ENCODE measurements around the gene NEURL4. TPM values are rescaled to one million over a fixed set of nuclear protein-coding genes. Genes with fewer than 3 reads are reported as not detected.

NEURL4 gene
- total and polyA plus RNA-seq, 2 donors (not counting 1 experiment from before 2014, with no cell fraction given), result 54.6 to 85.2 TPM

DNA sequence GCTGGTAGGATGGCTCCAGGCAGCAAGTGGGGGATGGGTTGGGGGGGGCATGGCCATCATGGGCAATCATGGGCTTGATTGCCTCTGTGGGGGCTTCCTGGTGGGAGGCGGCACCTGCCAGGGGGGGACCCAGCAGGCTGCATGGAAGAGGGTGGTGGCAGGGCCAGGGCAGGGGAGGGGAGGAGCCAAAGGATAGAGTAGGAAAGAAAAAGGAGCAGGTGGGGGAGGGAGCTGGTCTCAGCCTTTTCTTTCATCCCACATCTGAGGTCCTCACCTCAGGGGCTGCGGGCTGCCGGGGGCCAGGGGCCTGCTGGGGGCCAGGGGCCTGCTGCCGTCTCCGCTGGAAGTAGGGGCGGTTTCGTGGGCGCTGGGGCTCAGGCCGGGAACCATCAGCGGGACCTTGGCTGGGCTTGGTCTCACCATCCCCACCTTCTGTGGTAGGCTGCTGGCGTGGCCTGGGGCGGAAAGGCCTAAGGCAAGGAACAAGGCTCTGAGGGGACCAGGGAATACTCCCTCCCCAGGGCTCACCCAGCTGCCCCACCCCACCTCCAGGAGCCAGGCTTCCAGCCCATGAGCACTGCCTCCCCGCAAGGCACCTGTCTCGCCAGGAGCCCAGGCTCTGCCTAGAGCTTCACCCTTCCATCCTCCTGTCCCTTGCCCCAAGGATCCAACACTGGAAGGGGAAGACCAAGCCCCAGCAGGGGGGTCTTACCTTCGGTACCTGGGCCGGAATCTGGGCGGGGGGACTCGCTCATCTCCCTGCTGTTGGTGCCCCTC is 39.7 kb downstream of the NEURL4 start:
- Histone ChIP-seq H3K4me1 (ENCODE audit: control insufficient read depth in 2 of 2, insufficient read depth in 2 of 2, low read length in 2 of 2) (peaks cover 7% of the 10 kb centered on the region in 2 donors), H3K79me2 (ENCODE audit: control insufficient read depth, insufficient read depth, low read length) (no peaks in the 10 kb centered on the region), H4K20me1 (ENCODE audit: control insufficient read depth, insufficient read depth, low read length, poor library complexity, severe bottlenecking) (no peaks in the 10 kb centered on the region), H3K4me3 (ENCODE audit: control extremely low read depth in 1 of 5, extremely low read depth in 1 of 5, insufficient read depth in 1 of 5, low read depth in 2 of 5, low read length in 4 of 5) (no peak overlapping the region), H3K4me2 (replicated peaks; ENCODE audit: low read depth, low read length, poor library complexity, severe bottlenecking) (no peak overlapping the region), H3K9ac (ENCODE audit: low read length) (no peak overlapping the region), H3K36me3 (replicated peaks in 1 of 2; ENCODE audit: control extremely low read depth in 1 of 2, control insufficient read depth in 1 of 2, extremely low read depth in 1 of 2, insufficient read depth in 2 of 2, low read length in 1 of 2) (no peaks in the 10 kb centered on the region), H3K27me3 (replicated peaks in 1 of 4; ENCODE audit: control extremely low read depth in 1 of 4, control insufficient read depth in 3 of 4, insufficient read depth in 4 of 4, low read length in 3 of 4) (peaks cover 0 to 50% (median 5%) of the 10 kb centered on the region in 4 experiments), H2AFZ (ENCODE audit: insufficient read depth, low read depth, low read length, poor library complexity, severe bottlenecking) (no peak overlapping the region), H3K9me3 (ENCODE audit: control extremely low read depth in 1 of 3, control insufficient read depth in 2 of 3, insufficient read depth in 1 of 3, low read length in 2 of 3) (peaks cover 0 to 3% (median 0%) of the 10 kb centered on the region in 3 donors), H3K27ac (ENCODE audit: low read length in 2 of 2) (no peak overlapping the region)
- ATAC-seq (ENCODE audit: low read depth) (no peak), DNase-seq (no peak)
- H3K9me3 Mint-ChIP-seq (ENCODE audit: insufficient read depth), result no peaks in the 10 kb centered on the region
- WGBS (ENCODE audit: insufficient coverage), result 87% methylated on average over 15 of the region's 18 CpGs
- POLR2A ChIA-PET, result no interaction called here
- peaks cover 40% of the 10 kb centered on the region for H3K27me3 Mint-ChIP-seq
- H3K27ac Mint-ChIP-seq, result no peak overlapping the region
- H3K4me3 Mint-ChIP-seq, result no peak overlapping the region
- TF ChIP-seq, protein P1, sequence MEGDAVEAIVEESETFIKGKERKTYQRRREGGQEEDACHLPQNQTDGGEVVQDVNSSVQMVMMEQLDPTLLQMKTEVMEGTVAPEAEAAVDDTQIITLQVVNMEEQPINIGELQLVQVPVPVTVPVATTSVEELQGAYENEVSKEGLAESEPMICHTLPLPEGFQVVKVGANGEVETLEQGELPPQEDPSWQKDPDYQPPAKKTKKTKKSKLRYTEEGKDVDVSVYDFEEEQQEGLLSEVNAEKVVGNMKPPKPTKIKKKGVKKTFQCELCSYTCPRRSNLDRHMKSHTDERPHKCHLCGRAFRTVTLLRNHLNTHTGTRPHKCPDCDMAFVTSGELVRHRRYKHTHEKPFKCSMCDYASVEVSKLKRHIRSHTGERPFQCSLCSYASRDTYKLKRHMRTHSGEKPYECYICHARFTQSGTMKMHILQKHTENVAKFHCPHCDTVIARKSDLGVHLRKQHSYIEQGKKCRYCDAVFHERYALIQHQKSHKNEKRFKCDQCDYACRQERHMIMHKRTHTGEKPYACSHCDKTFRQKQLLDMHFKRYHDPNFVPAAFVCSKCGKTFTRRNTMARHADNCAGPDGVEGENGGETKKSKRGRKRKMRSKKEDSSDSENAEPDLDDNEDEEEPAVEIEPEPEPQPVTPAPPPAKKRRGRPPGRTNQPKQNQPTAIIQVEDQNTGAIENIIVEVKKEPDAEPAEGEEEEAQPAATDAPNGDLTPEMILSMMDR (IDR thresholded peaks at IDR 0.05), result no peak
- no peak for TF ChIP-seq EZH2 (IDR thresholded peaks at IDR 0.05; ENCODE audit: borderline replicate concordance, insufficient read depth, low read depth, low read length, poor library complexity, severe bottlenecking)
- intact Hi-C loops (cut with micrococcal nuclease), result loop anchor here (10.0 kb wide), 1 partner anchor 155 kb away; no protein-coding TSS in a partner anchor
- peaks cover 6% of the 10 kb centered on the region for H3K4me1 Mint-ChIP-seq
- CTCF ChIA-PET, result interaction anchor here (10.9 kb wide), 1 partner anchor 8 kb away, joined by 115 read pairs; no protein-coding TSS in a partner anchor

DNA sequence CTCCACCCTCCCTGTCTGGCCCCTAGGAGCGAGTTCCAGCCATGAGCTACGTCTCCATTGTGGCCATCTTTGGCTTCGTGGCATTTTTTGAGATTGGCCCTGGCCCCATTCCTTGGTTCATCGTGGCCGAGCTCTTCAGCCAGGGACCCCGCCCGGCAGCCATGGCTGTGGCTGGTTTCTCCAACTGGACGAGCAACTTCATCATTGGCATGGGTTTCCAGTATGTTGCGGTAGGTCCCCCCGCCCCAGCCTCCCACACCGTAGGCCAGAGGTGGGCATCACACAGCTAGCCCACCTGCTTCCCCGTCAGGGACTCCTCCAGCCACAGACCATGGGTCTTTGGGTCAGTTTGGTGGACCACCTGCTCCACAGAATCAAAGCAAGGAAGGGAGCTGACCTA is 43.5 kb downstream of the NEURL4 start:
- Histone ChIP-seq H3K9me3 (ENCODE audit: control extremely low read depth in 1 of 3, control insufficient read depth in 2 of 3, insufficient read depth in 1 of 3, low read length in 2 of 3) (peaks cover 0 to 18% (median 0%) of the 10 kb centered on the region in 3 donors), H3K9ac (ENCODE audit: low read length) (no peak overlapping the region), H3K36me3 (replicated peaks in 1 of 2; ENCODE audit: control extremely low read depth in 1 of 2, control insufficient read depth in 1 of 2, extremely low read depth in 1 of 2, insufficient read depth in 2 of 2, low read length in 1 of 2) (no peaks in the 10 kb centered on the region), H3K27me3 (replicated peaks in 1 of 4; ENCODE audit: control extremely low read depth in 1 of 4, control insufficient read depth in 3 of 4, insufficient read depth in 4 of 4, low read length in 3 of 4) (peaks cover 0 to 59% (median 14%) of the 10 kb centered on the region in 4 experiments), H3K4me3 (ENCODE audit: control extremely low read depth in 1 of 5, extremely low read depth in 1 of 5, insufficient read depth in 1 of 5, low read depth in 2 of 5, low read length in 4 of 5) (no peak overlapping the region), H3K27ac (ENCODE audit: low read length in 2 of 2) (no peak overlapping the region), H3K4me1 (ENCODE audit: control insufficient read depth in 2 of 2, insufficient read depth in 2 of 2, low read length in 2 of 2) (peaks cover 19 to 23% of the 10 kb centered on the region in 2 donors), H2AFZ (ENCODE audit: insufficient read depth, low read depth, low read length, poor library complexity, severe bottlenecking) (no peak overlapping the region), H4K20me1 (ENCODE audit: control insufficient read depth, insufficient read depth, low read length, poor library complexity, severe bottlenecking) (no peaks in the 10 kb centered on the region), H3K4me2 (replicated peaks; ENCODE audit: low read depth, low read length, poor library complexity, severe bottlenecking) (no peak overlapping the region), H3K79me2 (ENCODE audit: control insufficient read depth, insufficient read depth, low read length) (no peaks in the 10 kb centered on the region)
- no peak overlapping the region for H3K4me3 Mint-ChIP-seq
- ATAC-seq (ENCODE audit: low read depth), result no peak
- peaks cover 14% of the 10 kb centered on the region for H3K4me1 Mint-ChIP-seq
- CTCF ChIA-PET, result interaction anchor here (1.3 to 10.9 kb wide), 3 partner anchors 12 to 108 kb away, joined by 3 to 115 read pairs (median 4); no protein-coding TSS in a partner anchor
- WGBS (ENCODE audit: insufficient coverage), result 93% methylated on average over 11 of the region's 12 CpGs
- intact Hi-C loops (cut with micrococcal nuclease), result no loop called here
- no peak for TF ChIP-seq EZH2 (IDR thresholded peaks at IDR 0.05; ENCODE audit: borderline replicate concordance, insufficient read depth, low read depth, low read length, poor library complexity, severe bottlenecking)
- TF ChIP-seq, protein P1 (IDR thresholded peaks at IDR 0.05), result no peak
- no peaks in the 10 kb centered on the region for H3K9me3 Mint-ChIP-seq (ENCODE audit: insufficient read depth)
- H3K27me3 Mint-ChIP-seq, result peaks cover 44% of the 10 kb centered on the region
- H3K27ac Mint-ChIP-seq, result no peak overlapping the region
- DNase-seq, result no peak
- POLR2A ChIA-PET, result interaction anchor here (0.6 kb wide), 1 partner anchor 64 kb away, joined by 10 read pairs; no protein-coding TSS in a partner anchor

All from B cell (primary cell).